Globus pallidus (tissue), 1 donor: ENCODE data around the gene DIDO1.

Experiments used
- DNase-seq: peaks from one replicate; pipeline ENCODE4 v3.0.0-alpha.2; 2015; ENCODE audit warnings: low spot score

Gene DIDO1

GRCh38 chr20:62926229-62927127 is at the start of gene DIDO1:
Gene DIDO1 (minus strand): TSS chr20:62926505.
- DNase-seq: peak; percentile 86

GRCh38 chr20:62975251-62975760 is 49.0 kb upstream of the DIDO1 start:
- no peak for DNase-seq

GRCh38 chr20:62972845-62973745 is 46.8 kb upstream of the DIDO1 start:
- no peak for DNase-seq

GRCh38 chr20:62971950-62972844 is 45.9 kb upstream of the DIDO1 start:
- peak; percentile 67 for DNase-seq

- DNase-seq: no peak
Observed at GRCh38 chr20:62971211-62971949, 45.1 kb upstream of the DIDO1 start.

- no peak for DNase-seq
Observed at GRCh38 chr20:62970307-62971210, 44.3 kb upstream of the DIDO1 start.

GRCh38 chr20:62969939-62970306 is 43.6 kb upstream of the DIDO1 start:
- DNase-seq: no peak

GRCh38 chr20:62969179-62969760 is 43.0 kb upstream of the DIDO1 start:
- no peak for DNase-seq

GRCh38 chr20:62968378-62969178 is 42.3 kb upstream of the DIDO1 start:
- no peak for DNase-seq

GRCh38 chr20:62967628-62968351 is 41.5 kb upstream of the DIDO1 start:
- no peak for DNase-seq

- DNase-seq: no peak
Observed at GRCh38 chr20:62967149-62967501, 40.8 kb upstream of the DIDO1 start.

- DNase-seq: no peak
Observed at GRCh38 chr20:62966212-62967148, 40.2 kb upstream of the DIDO1 start.

GRCh38 chr20:62965363-62965771 is 39.1 kb upstream of the DIDO1 start:
- DNase-seq: no peak

GRCh38 chr20:62964700-62965099 is 38.4 kb upstream of the DIDO1 start:
- no peak for DNase-seq

GRCh38 chr20:62963614-62964397 is 37.5 kb upstream of the DIDO1 start:
- DNase-seq: no peak
